ENCODE data around the gene TBC1D22A. TPM values are rescaled to one million over a fixed set of nuclear protein-coding genes. Genes with fewer than 3 reads are reported as not detected.

Gene TBC1D22A
- total RNA-seq, 1 donor from 2014 or later, result 34.1 TPM

DNA sequence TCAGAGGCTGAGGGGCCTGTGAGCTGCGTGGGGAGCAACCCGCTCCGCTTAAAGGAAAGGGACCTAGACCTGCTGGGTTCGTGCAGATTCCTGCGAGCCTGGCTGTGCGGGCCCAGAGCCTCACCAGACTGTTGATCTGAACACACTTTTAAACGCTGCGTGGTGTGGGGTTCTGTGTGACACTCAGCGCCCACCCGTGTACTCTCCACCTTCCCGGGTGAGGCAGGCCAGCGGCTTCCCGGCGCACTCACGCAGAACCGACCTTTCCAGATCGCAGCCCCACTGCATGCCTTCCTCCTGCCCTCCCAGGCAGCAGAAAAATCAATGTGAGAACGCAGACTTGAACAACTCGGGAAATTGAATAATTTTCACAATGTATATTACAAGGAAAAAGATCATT, 388.6 kb downstream of the TBC1D22A start:
- DNase-seq (no peak), ATAC-seq (no peak)
- Histone ChIP-seq H3K9me3 (no peaks in the 10 kb centered on the region), H3K36me3 (no peaks in the 10 kb centered on the region), H3K4me3 (no peak overlapping the region), H3K27me3 (ENCODE audit: low read depth) (no peaks in the 10 kb centered on the region), H3K4me1 (peaks cover 4% of the 10 kb centered on the region), H3K27ac (no peak overlapping the region)
- intact Hi-C loops (cut with DNase I), result no loop called here
- TF ChIP-seq, protein P1, sequence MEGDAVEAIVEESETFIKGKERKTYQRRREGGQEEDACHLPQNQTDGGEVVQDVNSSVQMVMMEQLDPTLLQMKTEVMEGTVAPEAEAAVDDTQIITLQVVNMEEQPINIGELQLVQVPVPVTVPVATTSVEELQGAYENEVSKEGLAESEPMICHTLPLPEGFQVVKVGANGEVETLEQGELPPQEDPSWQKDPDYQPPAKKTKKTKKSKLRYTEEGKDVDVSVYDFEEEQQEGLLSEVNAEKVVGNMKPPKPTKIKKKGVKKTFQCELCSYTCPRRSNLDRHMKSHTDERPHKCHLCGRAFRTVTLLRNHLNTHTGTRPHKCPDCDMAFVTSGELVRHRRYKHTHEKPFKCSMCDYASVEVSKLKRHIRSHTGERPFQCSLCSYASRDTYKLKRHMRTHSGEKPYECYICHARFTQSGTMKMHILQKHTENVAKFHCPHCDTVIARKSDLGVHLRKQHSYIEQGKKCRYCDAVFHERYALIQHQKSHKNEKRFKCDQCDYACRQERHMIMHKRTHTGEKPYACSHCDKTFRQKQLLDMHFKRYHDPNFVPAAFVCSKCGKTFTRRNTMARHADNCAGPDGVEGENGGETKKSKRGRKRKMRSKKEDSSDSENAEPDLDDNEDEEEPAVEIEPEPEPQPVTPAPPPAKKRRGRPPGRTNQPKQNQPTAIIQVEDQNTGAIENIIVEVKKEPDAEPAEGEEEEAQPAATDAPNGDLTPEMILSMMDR (IDR thresholded peaks at IDR 0.05), result no peak

DNA sequence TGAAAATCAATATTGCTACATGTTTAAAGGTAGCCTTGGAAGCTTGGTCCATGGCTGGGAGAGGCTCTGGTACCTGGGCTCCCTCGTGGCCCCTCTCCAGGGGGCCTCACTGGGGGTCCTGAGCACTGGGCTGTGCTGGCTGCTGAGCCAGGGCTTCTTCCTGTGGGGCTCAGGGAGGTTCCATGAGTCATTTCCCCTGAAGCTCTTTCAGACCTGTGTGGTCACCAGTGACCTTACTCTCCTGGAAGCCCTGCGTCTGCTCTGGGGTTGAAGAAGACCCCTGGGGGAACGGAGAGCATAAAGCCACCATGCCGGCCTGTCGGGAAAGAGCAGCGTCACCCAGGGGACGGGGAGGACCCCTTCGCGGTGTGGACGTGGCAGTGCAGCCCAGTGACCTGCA, 389.0 kb downstream of the TBC1D22A start:
- Histone ChIP-seq H3K4me3 (no peak overlapping the region), H3K27ac (no peak overlapping the region), H3K27me3 (ENCODE audit: low read depth) (no peaks in the 10 kb centered on the region), H3K4me1 (peaks cover 4% of the 10 kb centered on the region), H3K9me3 (no peaks in the 10 kb centered on the region), H3K36me3 (no peaks in the 10 kb centered on the region)
- DNase-seq, result no peak
- TF ChIP-seq, protein P1 (IDR thresholded peaks at IDR 0.05), result no peak
- intact Hi-C loops (cut with DNase I), result no loop called here
- ATAC-seq, result no peak

DNA sequence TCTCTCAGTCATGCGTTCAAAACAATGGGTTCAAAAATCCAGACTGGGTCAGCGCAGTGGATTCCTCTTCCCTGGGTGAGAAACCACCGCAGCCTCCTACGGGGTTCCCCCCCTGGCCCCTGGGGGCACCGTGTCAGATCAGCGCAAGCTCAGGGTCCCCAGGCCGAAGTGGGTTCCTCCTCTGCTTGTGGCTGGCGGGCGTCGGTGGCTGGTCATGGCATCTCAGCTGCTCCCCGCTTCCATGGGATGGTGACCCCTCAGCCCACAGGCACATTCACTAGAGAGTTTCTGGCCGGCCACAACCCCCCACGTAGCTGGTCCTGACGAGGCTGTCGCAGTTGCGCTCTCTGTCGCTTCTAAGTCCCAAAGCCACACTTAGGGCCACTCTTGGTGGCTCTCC, 389.8 kb downstream of the TBC1D22A start:
- Histone ChIP-seq H3K27me3 (ENCODE audit: low read depth) (no peaks in the 10 kb centered on the region), H3K36me3 (no peaks in the 10 kb centered on the region), H3K4me1 (peaks cover 4% of the 10 kb centered on the region), H3K27ac (no peak overlapping the region), H3K4me3 (no peak overlapping the region), H3K9me3 (no peaks in the 10 kb centered on the region)
- DNase-seq (no peak), ATAC-seq (no peak)
- TF ChIP-seq, protein P1 (IDR thresholded peaks at IDR 0.05), result no peak
- intact Hi-C loops (cut with DNase I), result no loop called here

DNA sequence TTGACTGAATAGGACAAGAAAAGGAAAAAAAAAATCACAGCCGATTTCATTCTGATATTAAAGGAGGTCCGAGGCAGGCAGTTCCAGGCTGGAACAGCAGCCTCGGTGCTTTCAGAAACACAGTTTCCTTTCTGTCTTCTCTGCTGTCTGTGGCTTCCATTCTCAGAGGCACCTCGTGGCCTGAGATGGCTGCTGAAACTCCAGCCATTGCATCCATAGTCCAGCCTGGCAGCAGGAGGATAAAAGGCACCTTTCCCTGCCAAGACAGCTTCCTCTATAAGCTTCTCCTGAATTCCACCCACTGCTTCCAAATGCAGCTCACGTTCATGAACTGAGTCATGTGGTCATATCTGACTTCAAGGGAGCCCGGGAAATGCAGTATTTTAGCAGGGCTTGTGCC, 390.5 kb downstream of the TBC1D22A start:
- Histone ChIP-seq H3K4me3 (no peak overlapping the region), H3K9me3 (no peaks in the 10 kb centered on the region), H3K27ac (no peak overlapping the region), H3K4me1 (peaks cover 4% of the 10 kb centered on the region), H3K27me3 (ENCODE audit: low read depth) (no peaks in the 10 kb centered on the region), H3K36me3 (no peaks in the 10 kb centered on the region)
- DNase-seq, result no peak
- no peak for ATAC-seq
- intact Hi-C loops (cut with DNase I), result no loop called here
- TF ChIP-seq, protein P1 (IDR thresholded peaks at IDR 0.05), result no peak

DNA sequence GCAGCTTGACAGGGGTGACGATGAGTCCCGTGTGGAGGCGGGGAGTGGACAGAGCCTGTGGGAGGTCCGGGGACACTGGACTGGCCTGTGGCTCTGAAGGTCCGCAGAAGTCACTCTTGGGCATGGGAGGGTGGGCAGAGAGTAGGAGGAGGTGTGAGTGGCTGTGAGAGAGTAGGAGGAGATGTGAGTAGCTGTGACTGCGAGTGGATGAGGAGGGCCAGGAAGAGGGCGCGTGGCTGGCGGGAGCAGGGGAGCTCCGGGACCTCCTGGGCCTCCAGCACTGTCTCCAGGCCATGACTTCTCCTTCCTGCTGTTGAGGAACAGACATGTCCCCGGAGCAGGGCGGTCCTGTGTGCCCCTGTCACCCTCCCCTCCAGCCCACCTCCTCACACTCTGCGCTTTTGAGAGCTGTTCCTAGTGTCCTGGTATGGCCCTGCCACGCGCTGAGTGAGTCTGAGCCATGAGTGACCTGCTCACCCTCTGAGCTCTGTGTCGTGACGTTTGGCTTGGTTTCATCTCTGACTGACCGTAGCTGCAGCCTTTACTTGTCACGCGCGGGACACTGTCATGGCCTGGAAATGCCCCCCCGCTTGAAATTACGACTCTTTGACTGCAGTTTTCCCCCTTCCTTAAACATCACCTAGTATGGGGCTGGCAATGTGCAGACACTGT, 391.5 kb downstream of the TBC1D22A start:
- intact Hi-C loops (cut with DNase I), result no loop called here
- DNase-seq (no peak), ATAC-seq (no peak)
- H3K4me3 ChIP-seq, result peak overlapping the region; percentile 3
- H3K27ac ChIP-seq, result no peak overlapping the region
- H3K27me3 ChIP-seq (ENCODE audit: low read depth), result no peaks in the 10 kb centered on the region
- no peaks in the 10 kb centered on the region for H3K36me3 ChIP-seq
- H3K9me3 ChIP-seq, result no peaks in the 10 kb centered on the region
- TF ChIP-seq, protein P1 (IDR thresholded peaks at IDR 0.05), result no peak
- H3K4me1 ChIP-seq, result peaks cover 4% of the 10 kb centered on the region

All from lower lobe of right lung (tissue), 2 donors.